ENCODE data around the gene RAB30.

Gene RAB30

GRCh38 chr11:82924522-82925224, 147.0 kb downstream of the RAB30 start:
- H3K27ac ChIP-seq (ENCODE audit: low read depth, low read length): no peak overlapping the region
- H3K27me3 ChIP-seq (ENCODE audit: control insufficient read depth in 5 of 5, insufficient read depth in 4 of 5, low read length in 5 of 5): no peaks in the 10 kb centered on the region
- H3K36me3 ChIP-seq (ENCODE audit: control insufficient read depth in 5 of 5, insufficient read depth in 5 of 5, low read length in 5 of 5): no peaks in the 10 kb centered on the region
- H3K9me3 ChIP-seq (ENCODE audit: control insufficient read depth in 5 of 5, low read length in 5 of 5): no peaks in the 10 kb centered on the region
- no peak overlapping the region for H3K9ac ChIP-seq (ENCODE audit: low read length in 5 of 5)
- H3K4me1 ChIP-seq (ENCODE audit: control insufficient read depth in 5 of 5, insufficient read depth in 5 of 5, low read length in 5 of 5): peaks cover 0 to 5% (median 0%) of the 10 kb centered on the region in 5 donors
- H3K4me3 ChIP-seq (ENCODE audit: low read depth in 1 of 5, low read length in 5 of 5): no peak overlapping the region
